GM18520 (cell line): Measurements from ENCODE around the gene PAPPA2.

ENCODE experiments used
- ATAC-seq: cut with Tn5 transposase; IDR thresholded peaks from one replicate; pipeline ENCODE4 v1.9.1; 2021; ENCODE audit not compliant: unreplicated experiment

Gene PAPPA2

DNA sequence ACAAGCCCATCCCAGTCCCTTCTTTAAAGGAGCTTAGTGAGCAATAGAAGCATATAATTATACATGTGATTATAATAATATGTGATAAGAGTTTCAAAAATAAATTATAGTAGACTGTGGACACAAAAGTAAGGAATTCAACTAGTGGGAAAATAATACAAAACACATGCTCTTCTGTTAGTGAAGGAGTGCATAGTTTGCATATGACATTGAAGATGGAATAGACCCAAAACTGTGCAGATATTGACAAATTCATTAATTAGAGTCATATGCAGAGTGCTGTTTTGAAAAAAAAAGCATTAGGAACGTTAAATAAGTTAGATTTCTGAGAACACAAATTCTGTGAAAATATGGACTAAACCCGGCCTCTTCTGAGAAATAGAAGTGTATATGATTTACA is 422.8 kb downstream of the PAPPA2 start:
- ATAC-seq = no peak

DNA sequence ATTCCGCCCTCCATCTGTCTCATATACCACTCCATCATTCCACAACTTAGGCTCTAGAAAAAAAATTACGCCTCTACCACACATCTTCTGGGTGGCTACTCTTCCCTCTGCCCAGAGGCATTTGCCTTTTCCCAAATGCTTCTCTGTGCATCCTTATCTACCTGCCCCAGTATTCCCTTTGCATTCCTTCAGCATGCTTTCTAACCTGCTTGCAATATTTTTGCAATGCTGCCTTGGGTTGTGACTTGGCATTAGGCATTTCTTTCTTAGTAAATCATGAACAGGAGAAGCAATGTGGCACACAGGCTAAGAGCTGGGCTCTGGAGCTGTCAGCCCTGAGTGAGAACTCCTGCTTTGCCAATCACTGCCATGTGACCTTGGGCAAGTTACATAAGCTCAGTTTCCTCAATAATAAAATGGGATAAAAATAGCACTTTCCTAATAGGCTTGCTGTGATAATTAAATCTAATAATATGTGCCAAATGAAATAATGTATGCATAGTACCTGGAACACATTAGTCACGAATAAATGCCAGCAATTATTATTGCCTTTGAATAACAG is 425.6 kb downstream of the PAPPA2 start:
- ATAC-seq = no peak

DNA sequence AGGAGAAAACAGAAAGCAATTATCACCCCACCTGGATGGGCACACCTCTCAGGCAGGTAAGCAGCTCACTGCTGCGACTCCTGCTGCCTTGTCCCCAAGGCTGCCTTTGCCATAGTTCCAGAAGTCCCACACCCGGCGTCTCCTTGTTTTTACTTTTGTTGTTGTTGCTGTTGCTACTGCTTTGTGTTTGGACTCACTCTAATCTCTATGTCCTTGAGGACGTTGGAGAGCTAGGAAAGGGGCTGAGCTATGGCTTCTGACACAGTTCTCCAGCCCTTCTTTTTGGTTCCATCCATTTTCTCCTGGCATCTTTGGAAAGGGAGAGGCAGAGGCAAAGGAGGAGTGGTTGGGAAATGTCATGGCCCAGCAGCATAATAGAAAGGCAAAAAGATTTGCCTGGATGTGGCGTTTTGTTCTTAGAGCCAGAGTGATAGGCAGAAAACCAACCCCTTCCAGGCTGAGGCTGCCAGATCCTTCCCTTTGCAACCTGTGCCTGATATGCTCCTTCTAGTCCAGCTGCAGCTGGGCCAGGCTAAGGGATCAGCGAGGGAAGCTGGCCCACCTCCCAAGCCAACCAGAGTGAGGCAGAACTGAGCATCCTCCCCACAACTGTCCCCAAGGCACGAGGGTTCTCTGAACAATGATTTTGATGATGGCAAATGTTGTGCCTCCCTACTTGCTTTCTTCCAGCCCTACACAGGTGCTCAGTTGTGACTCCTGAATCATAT is 430.8 kb downstream of the PAPPA2 start:
- ATAC-seq = no peak

DNA sequence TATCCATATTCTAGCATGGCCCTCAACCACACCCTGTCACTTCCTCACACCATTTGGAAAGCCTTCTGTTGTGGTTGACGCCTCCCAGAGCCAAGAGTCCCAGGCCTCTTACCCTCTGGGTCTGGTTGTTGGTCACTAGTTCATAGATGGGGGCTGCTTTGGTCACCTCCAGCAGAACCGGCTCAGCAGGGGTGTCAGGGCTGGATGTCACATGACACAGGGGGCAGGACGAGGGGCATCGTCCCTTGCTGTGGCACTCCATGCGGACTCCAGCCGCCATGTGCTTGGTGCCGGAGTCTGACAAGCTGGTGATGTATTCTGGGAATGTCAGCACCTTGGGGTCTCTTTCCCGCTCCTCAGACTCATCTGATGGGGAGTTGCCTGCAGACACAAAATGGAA is 431.5 kb downstream of the PAPPA2 start:
- no peak for ATAC-seq
